GM19324 (cell line): Measurements from ENCODE around the gene ODAD4.

Experiments used
- ATAC-seq: cut with Tn5 transposase; IDR thresholded peaks from one replicate; pipeline ENCODE4 v1.9.1; 2021; ENCODE audit warnings: mild to moderate bottlenecking, moderate library complexity; ENCODE audit not compliant: unreplicated experiment, low FRiP score

Gene ODAD4

GRCh38 chr17:41967921-41968578 is 37.6 kb downstream of the ODAD4 start:
- ATAC-seq, result no peak

GRCh38 chr17:41968676-41969075 is 38.3 kb downstream of the ODAD4 start:
- ATAC-seq, result no peak

DNA sequence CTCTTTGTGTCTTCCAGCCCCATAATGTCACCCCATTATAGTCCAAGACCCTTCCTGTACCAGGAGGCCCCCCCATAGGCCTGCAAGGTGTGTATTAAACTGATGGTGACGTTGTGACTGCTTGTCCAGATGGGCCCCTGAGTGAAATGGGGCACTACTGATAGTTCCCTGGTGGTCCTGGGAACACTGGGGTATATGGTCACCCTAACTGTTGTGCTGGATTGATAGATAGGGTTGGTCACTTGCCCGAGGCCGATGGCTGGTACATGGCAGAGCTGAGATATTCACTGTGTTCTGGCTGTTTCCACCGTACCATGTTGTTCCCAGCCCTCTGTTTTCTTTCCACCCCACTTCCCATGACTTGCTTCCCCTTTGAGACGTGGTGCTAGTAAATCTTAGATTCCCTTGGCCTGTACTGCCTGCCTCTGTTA is 40.5 kb downstream of the ODAD4 start:
- ATAC-seq, result no peak

GRCh38 chr17:41971721-41972523 is 41.5 kb downstream of the ODAD4 start:
- no peak for ATAC-seq

GRCh38 chr17:41972571-41973407 is 42.4 kb downstream of the ODAD4 start:
- ATAC-seq, result no peak

- no peak for ATAC-seq
Observed at GRCh38 chr17:41973408-41973811, 43.0 kb downstream of the ODAD4 start.

- ATAC-seq, result no peak
Observed at GRCh38 chr17:41974031-41974430, 43.6 kb downstream of the ODAD4 start.

DNA sequence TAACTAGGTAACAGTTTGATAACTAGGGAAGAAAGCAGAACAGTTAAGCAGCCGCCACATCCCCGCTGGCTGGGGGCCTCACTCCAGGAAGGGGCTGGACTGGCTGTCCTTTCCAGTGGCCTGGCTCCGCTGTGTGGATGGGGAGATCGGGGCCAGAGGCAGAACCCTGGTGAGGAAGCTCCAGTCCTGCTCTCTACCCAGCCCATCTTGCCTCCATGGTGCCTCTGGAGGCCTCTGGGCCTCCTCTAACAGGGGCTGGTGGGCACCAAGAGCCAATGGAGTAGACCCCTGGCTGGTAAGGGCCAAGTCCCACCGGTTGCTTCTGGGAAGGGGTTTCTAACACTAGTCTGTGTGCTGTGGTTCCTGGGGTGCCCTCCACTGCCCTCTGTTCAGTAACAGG is 44.2 kb downstream of the ODAD4 start:
- no peak for ATAC-seq

GRCh38 chr17:41975099-41976083 is 45.0 kb downstream of the ODAD4 start:
- ATAC-seq, result no peak

DNA sequence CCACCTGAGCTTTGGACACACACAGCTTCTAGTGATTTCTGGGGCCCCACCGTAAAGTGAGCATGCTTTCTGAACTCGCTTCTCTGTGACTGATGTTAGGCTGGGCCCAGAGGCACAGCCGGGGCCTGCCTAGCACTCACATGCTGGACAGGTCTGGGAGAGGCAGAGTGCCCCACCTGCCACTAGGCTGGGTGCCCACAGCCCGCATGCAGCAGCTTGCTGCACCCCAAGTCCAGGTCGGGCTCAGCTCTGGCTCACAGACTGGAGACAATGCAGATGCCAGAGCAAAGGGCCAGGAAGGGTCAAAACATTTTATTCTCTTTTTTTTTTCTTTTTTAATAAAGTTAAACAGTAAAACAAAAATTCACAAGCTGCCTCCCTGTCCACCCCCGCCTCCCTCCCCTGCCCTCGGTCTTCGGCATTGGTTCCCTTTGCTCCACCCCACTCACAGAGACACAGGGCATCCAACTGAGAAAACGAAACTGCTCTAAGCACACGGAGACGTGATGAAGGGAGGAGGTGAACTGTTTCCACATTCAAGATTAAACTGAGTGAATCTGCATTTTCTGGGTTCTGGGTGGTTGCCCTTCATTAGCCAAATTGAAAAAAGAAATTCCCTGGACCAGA is 45.8 kb downstream of the ODAD4 start:
- no peak for ATAC-seq

DNA sequence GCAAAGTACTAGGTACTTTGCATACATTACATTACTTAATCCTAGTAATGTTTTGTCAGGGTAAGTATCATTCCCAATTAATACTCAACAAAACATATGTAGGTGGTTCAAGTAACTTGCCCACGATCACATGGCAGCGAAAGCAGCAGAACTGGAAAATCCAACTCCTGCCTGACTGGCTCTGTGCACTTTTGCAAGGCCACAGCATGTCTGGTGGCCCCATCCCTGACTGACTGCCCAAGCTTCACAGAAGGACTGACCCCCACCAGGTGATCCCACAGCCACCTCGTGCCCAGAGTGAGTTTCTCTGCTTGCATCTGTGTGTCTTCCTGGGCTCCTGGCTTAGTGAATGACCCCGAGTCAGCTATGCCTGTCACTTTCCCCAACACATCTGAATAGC is 47.6 kb downstream of the ODAD4 start:
- ATAC-seq, result no peak

DNA sequence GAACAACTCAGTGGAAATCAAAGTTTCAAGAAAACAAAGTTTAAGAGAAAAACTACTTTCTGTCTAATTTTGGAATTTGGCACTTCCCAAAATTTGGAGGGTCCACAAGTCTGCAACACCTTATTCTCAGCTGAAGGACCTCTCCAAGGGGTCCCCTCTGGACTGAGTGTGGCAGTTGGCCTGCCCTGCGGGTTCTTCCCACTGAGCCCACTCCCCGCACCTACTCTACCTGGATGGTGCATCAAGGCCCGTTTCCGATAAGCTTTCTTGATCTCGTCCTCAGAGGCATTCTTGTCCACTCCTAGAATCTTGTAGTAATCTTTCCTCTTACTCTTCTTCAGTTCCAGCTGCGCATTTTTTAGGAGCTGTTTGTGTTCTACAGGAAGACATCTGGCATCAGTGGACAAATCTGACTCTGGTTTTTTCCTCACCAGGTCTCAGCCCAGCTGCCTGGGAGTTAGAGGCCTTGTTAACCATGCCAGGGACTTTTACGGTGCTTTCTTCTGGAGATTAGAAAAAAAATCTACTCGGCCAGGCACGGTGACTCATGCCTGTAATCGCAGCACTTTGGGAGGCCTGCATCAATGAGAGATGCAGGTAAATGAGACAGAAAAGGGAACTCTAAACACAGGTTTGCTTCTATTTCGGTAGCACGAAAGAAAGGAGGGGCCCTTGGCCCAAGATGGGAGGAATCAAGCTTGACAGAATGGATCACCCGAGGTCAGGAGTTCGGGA is 51.8 kb downstream of the ODAD4 start:
- no peak for ATAC-seq

- no peak for ATAC-seq
Observed at GRCh38 chr17:41984454-41984853, 54.0 kb downstream of the ODAD4 start.

DNA sequence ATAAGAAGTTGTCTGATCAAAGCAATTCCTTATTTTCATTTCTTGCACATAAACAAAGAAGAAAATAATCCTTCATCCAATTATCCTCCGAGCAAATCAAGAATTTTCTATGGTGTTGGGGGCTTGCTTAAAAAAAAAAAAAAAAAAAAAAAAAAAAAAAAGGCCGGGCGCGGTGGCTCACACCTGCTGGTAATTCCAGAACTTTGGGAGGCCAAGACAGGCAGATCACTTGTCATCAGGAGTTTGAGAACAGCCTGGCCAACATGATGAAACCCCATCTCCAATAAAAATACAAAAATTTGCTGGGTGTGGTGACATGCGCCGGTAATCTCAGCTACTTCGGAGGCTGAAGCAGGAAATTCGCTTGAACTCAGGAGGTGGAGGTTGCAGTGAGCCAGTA is 55.5 kb downstream of the ODAD4 start:
- ATAC-seq, result no peak

- no peak for ATAC-seq
Observed at GRCh38 chr17:41986634-41987033, 56.2 kb downstream of the ODAD4 start.

DNA sequence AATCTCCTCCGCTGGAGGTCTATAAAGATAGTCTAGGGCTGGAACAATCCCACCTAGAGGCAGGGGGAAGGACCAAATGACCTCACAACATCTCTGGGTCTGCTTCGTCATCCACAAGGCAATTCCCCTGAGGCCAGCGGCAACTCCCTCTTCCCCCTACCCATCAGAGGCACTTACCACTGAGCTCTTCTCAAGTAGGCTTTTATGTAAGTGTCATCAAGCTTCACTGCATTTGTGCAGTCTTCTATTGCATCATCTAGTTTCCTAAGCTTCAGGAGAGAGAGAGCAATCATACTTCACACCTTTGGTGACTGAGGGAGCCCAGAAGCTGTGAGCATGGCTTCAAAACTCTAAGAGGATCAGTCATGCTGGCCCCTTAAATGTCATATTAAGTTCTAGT is 57.2 kb downstream of the ODAD4 start:
- no peak for ATAC-seq

DNA sequence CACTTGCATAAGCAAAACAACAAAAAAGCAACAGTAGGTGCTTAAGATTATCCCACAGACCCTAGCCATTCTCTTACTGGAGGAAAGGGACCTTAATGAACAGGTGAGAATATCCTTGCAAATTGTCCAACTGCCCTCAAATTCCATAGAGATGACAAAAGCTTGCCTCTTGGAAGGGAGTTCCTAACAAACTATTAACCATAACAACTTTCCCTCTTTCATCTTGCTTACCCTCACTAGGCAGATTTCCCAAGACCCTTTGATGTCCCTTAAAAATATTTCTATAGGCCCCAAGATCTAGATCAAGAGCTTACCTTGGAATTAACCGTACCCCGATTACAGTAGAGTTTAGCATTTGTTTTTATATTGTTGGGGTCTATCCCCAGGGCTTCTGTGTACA is 58.0 kb downstream of the ODAD4 start:
- no peak for ATAC-seq

DNA sequence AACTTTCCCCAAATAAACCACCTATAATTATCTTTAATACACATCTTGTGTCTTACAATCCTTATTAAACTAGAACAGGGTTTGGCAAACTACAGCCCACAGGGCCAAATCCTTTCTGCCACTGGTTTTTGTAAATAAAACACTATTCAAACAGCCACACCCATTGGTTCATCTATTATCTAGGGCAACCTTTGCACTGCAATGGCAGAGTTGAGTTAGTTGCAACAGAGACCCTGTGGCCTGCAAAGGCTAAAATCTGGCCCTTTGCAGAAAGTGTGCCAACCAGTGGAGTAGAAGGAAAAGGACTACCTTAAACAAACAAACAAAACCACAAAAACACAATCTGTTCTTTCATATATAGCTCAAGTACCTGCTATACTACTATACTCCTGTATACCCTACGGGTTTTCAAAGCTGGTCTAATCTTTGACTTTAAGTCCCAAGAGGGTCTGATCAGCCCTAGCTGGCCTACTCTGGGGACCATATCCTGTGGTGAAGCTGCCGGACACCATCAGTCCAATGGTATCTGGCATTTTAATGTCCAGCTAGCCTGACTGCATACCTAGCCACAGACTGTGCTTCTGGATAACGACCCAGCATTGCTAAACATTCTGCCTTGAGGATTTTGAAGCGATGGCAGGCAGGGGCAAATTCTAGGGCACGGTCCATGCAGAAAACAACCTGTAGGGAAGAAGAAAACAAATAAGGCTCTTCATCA is 59.4 kb downstream of the ODAD4 start:
- ATAC-seq, result no peak
